GM10266 (cell line): Measurements from ENCODE around the gene PTPRS.

Experiments used
- DNase-seq: peaks from one replicate; pipeline ENCODE4 v3.0.0; 2012; ENCODE audit errors: extremely low spot score
- TF ChIP-seq, protein P1 (sequence below): IDR thresholded peaks from 2 replicates; pipeline ENCODE4 v1.5.1; 2012; ENCODE audit warnings: mild to moderate bottlenecking, low read depth; ENCODE audit not compliant: control insufficient read depth, insufficient read depth; ENCODE audit errors: missing control alignments

Gene PTPRS

DNA sequence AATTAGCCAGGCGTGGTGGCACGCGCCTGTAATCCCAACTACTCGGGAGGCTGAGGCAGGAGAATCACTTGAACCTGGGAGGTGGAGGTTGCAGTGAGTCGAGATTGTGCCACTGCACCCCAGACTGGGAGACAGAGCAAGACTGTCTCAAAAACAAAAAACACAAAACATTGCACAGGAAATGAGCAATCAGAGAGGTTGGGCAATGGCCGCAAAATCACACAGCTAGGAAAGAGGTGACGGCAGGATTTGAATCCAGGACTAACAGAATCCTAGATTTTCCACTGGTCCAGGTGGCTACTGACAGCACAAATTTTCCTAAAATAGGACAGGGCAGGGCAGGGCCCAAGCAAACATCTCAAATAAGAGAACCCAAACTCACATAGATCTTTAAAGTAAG lies 23.3 kb downstream of the PTPRS start:
- no peak for DNase-seq
- TF ChIP-seq, protein P1, sequence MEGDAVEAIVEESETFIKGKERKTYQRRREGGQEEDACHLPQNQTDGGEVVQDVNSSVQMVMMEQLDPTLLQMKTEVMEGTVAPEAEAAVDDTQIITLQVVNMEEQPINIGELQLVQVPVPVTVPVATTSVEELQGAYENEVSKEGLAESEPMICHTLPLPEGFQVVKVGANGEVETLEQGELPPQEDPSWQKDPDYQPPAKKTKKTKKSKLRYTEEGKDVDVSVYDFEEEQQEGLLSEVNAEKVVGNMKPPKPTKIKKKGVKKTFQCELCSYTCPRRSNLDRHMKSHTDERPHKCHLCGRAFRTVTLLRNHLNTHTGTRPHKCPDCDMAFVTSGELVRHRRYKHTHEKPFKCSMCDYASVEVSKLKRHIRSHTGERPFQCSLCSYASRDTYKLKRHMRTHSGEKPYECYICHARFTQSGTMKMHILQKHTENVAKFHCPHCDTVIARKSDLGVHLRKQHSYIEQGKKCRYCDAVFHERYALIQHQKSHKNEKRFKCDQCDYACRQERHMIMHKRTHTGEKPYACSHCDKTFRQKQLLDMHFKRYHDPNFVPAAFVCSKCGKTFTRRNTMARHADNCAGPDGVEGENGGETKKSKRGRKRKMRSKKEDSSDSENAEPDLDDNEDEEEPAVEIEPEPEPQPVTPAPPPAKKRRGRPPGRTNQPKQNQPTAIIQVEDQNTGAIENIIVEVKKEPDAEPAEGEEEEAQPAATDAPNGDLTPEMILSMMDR = no peak

DNA sequence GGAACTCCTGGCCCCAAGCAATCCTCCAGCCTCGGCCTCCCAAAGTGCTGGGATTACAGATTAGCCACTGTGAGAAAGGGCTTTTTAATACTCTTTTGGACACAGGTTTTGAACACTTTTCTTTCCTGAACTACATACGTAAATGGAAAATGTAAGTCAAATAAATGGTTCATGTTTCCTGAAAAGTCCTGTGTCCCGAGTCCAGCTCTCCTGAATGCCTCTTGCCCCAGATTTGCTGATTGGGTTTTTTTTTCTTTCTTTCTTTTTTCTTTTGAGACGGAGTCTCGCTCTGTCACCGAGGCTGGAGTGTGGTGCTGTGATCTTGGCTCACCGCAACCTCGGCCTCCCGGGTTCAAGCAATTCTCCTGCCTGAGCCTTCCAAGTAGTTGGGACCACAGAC lies 24.5 kb downstream of the PTPRS start:
- no peak for DNase-seq
- TF ChIP-seq, protein P1 = no peak

DNA sequence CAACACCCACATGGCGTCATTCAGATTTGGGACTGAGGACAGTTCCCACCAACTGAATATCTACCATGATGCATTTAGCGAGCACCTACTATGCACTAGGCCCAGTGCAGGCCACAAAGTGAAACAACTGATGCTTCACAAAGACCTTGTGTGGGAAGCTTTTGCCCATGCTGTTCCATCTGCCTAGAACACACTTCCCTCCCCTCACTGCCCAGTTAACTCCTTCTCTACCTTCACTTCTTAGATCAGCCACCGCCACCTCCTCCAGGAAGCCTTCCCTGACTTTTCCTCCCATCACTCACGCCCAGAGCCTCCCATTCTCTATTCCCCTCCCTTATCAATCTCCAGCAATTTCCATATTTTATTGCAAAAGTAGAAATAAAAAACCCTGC lies 25.7 kb downstream of the PTPRS start:
- no peak for DNase-seq
- TF ChIP-seq, protein P1 = no peak

DNA sequence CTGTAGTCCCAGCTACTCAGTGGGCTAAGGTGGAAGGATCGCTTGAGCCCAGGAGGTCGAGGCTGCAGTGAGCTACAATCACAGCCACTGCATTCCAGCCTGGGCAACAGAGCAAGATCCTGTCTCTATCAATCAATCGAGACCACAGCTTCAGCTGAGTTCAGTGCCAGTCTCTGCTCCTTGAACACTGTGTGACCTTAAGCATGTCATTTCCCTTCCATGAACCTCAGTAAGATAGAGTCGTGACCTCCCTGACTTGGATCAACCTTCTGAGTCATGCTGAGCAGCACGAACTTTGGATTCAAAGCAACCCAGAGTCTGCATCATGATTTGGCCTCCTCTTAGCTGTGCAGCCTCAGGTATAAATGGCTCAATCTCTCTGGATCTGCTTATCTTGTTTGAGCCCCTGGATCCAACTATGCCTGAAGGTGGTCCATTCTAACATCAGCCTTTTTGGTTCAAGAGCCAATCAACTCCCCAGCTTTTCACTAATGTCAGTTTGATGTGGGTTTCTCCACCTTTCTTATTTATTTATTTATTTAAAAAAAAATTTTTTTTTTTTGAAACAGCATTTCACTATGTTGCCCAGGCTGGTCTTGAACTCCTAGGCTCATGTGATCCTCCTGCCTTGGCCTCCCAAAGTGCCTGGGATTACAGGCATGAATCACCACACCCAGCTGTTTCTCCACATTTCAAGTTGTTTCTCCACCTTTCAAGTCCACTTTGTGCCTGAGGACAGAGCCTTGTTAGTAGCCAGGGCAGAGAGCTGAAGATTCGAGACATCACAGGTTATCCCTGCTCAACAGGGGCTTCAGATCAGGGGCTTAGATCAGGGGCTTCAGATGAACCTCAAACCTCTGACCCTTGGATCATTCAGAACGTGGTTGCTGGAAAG lies 26.4 kb downstream of the PTPRS start:
- TF ChIP-seq, protein P1 = no peak
- DNase-seq = no peak

DNA sequence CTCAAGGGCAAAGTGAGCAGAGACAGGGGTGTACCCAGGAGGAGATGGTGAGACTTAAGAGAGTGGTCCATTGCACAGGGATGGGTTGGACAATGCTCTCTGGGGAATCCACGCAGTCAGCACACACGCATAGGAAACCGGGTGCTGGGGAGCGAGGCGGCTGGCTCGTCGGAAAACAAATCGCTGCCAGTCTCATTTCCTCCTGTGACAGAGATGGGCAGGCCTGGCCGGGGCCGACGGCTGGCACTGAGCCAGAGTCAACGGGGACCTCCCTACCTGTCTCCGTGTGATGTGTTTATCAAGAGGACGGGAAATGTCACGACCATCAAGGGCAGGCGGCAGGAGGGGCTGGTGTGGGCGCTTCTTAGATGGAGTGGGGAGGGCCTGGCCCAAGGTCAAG lies 27.3 kb downstream of the PTPRS start:
- TF ChIP-seq, protein P1 = no peak
- no peak for DNase-seq

DNA sequence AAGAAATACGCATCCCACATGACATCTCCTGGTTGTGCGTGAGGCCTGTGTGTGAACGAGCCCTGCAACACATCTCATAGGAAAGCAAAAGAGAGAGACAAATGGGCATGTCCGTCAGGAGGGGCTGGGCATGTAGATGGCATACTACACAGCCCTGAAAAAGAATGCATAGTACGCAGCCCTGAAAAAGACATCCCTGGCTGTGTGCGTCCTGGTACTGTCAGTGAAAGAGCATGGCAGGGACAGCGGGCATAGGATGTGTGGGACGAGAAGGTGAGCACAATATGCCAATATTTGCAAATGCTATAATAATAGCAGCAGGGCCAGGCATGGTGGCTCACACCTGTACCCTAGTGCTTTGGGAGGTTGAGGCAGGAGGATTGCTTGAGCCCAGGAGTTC lies 28.6 kb downstream of the PTPRS start:
- TF ChIP-seq, protein P1 = no peak
- no peak for DNase-seq

DNA sequence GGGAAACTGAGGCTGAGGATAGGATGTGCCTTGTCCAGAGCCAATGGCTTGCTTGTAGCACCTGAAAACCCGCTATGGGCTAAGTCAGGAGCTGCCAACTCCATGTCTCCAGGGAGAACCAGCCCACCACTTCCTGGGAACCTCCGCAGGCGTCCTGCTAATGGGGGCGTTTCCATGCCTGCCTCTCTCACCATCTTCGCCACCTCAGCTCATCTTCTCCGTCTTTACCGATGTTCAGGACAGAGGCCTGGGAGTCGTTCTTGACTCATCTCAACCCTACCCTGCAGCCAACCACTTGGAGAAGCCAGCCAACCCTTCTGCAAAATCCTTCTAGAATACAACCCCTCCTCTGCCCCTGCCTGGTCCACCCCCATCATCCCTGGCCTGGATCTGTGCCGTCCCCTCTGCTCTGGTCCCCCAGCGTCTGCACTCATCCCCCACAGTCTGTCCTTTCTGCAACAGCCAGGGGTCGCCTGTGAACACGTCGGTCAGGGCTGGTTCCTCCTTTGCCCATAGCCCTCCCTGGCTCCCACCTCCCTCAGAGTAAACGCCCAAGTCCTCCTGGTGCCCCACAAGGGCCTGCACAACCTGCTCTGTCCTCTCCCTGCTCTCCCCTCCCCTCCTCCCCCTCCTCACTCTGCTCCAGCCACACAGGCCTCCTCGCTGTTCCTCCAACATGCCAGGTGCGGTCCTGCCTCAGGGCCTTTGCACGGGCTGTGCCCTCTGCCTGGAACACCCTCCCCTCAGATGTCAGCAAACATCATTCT lies 31.0 kb downstream of the PTPRS start:
- no peak for DNase-seq
- TF ChIP-seq, protein P1 = no peak
